GM12892 (cell line): ENCODE measurements around the gene CCDC28B.

Source experiments
- POLR2A ChIP-seq: IDR thresholded peaks from 2 replicates; pipeline ENCODE4 v1.6.1; 2011; ENCODE audit warnings: low read depth, low read length, control low read depth
- POLR2AphosphoS5 ChIP-seq: IDR thresholded peaks from 2 replicates; pipeline ENCODE4 v1.6.1; 2011; ENCODE audit warnings: low read depth, low read length, control low read depth
- TAF1 ChIP-seq: IDR thresholded peaks from 2 replicates; pipeline ENCODE4 v1.6.1; 2011; ENCODE audit warnings: low read depth, mild to moderate bottlenecking, control low read depth, low read length, borderline replicate concordance

GRCh38 chr1:32246888-32247273 lies 46.5 kb downstream of the CCDC28B start, which contains the start of gene FAM167B:
- TF ChIP-seq POLR2AphosphoS5 (no peak), POLR2A (no peak), TAF1 (no peak)
